Lung microvascular endothelial cell (primary cell): ENCODE data around the gene CDH24. TPM values are rescaled to one million over a fixed set of nuclear protein-coding genes. Genes with fewer than 3 reads are reported as not detected.

Experiments
- DNase-seq, 2 donors: peaks; one replicate each; pipeline versions ENCODE4 v3.0.0 to v3.0.0-alpha.2; 2010; ENCODE audit warnings: low read depth in 2 of 2
- total RNA-seq: library from RNA; depleted of rRNA; stranded (reverse); fragments of >200 nt; gene quantifications from 2 replicates; pipeline ENCODE4 v1.2.1, GENCODE V29; 2014

CDH24 gene
- total RNA-seq, 1 donor from 2014 or later: 0.60 TPM

DNA sequence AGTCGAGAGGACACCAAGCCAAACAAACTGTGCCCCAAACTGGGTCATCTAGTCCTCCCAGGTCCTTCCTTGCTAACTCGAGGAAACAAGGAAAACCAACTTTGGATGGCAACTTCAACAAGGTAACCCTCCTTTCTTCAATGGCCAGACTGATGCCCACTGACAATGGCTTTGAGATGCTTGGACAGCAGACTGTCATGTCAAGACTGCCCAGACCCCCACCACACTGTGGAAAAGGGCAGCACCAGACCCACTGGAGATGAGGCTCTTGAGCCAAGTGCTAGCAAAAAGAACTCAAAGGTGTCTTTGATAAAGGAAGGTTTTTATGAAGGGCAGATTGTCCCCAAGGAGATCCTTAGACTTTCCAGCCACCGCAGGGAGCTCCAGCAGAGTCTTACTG lies 9.0 kb upstream of the CDH24 start:
- no peak for DNase-seq

DNA sequence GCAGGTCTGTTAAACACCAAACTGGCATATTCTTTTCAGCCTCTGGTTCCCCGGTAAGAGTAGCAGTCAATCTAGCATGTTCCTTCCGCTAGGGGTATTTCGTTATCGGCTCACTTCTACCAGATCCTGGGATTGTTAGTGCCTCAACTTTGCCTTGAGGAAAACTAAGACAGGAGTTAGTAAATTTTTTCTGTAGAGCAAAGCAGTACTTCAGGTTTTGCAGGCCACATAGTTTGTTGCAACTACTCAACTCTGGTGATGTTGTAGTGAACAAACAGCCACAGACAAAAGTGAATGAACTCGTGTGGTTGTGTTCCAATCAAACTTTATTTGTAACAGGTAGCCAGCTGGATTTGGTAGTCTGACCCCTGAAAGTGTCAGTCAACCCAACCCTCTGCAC lies 6.3 kb upstream of the CDH24 start:
- no peak for DNase-seq

DNA sequence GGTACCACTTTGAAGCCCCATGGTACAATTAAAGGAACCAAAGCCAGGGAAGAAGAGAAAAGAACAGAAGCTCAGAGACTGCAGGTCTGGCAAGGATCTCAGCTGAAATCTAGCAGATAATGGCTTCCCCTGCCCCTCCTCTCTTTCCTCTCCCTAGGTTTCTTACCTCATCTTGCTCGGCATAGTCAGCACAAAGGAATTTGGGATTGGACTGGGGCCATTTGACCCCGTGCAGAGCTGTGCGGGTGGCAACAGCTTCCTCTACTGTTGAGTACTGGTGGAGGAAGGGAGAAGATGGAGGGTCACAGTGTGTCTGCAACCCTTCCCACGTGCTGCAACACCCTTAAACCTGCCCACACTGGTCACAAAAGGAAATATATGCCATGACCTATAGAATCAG lies 4.7 kb upstream of the CDH24 start:
- DNase-seq: peak; percentile 85 to 95

DNA sequence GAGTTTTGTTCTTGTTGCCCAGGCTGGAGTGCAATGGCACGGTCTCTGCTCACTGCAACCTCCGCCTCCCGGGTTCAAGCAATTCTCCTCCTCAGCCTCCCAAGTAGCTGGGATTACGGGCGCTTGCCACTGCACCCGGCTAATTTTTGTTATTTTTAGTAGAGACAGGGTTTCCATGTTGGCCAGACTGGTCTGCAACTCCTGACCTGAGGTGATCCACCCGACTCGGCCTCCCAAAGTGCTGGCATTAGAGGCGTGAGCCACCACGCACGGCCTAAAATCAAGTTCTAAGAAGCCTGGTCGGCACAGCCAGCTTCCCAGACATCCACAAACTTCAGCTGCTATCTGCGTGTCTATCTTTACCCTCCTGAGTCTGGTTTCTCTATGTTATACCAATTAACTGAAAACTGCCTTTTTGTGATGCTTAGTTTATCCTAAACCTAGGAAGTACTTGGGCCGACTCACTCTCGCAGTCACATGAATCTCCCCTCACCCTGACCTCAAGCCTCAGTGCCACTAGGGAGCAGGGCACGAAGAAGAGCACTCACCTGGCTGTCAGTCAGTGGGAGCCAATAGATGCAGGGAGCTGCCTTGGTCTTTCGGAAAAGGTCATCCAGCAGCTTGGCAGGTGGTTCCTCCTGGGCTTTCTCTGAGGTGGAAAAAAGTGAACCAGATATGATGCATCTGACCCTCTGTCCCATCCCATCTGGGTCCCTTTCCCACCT lies 3.4 kb upstream of the CDH24 start:
- DNase-seq: no peak

DNA sequence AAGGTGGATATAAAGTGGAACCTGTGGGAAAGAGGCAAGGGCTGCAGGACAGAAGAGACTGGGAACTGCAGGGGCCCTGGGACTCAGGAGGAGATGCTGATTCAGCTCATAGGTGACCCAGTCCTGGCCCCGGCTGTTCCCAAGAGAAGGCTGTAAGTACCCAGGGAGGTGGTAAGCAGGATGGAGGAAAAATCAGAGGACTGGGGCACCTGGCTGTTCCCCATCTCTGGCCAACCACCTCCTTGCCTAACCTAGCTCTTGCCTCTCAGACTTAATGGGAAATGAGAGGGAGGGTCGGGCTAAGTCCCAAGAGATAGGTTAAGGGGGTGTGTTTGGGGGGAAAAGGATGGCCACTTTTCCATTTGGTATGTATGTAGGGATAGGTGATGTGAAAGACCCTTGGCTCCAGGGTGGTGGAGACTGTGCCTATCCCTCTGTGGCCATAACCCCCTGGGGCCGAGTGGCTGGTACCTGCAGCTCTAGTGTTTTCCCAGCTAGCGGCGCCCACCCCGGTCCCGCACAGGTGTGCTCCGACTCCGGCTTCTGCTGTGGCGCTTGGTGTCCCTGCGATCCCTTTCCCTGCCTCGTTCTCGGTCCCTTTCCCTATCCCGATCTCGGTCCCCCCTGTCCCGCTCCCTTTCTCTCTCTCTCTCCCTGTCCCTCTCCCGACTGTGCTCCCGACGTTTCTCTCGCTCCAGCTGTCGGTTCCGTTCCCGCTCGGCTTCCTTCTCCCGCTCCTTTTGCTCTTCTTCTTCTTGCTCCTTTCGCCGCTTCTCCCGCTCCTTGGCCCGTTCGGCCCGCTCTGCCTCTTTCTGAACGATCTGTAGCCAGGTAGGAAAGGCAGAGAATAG lies 1.6 kb upstream of the CDH24 start:
- no peak for DNase-seq

DNA sequence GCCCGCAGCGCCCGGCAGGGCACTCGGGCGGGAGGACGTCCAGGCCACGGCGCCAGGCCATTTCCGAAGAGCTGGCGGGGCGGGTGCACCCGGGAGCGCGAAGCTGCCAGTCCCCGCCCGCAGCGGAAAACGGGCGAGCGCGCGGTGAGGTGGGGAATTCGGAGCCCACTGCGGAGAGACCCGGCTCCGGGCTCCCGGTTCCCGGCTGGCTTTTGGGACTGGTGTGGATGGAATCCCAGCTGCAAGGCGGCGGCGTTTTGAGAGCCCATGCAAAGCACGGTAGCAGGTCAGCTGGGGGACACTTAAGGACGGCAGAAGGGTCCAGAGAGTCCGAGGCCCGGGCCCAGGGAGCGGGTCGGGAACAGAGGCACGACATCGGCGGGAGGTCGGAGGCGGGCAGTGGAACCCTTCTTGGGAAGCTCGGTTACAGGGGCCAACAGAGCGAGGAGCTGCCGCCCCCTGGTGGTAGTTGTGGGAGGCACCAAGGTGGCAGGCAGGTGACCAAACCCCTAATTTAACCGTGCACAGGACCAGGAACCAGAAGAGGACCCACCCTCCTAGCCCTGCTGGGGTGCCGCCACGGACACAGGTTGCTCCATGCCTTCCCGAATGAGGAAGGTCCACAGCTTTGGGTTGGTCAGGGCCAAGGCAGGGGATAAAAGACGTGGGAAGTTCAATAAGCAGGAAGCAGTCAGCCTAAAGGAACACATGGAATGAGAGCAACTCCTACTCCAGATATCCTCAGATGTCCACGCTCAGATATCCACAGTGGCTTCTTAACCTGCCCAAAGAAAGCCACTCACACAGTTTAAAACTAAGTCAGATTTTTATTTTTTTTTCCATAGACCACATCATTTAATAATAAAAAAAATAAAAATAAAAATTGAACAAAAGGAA lies 685 bp upstream of the CDH24 start:
- DNase-seq: peak; percentile 86 to 89

DNA sequence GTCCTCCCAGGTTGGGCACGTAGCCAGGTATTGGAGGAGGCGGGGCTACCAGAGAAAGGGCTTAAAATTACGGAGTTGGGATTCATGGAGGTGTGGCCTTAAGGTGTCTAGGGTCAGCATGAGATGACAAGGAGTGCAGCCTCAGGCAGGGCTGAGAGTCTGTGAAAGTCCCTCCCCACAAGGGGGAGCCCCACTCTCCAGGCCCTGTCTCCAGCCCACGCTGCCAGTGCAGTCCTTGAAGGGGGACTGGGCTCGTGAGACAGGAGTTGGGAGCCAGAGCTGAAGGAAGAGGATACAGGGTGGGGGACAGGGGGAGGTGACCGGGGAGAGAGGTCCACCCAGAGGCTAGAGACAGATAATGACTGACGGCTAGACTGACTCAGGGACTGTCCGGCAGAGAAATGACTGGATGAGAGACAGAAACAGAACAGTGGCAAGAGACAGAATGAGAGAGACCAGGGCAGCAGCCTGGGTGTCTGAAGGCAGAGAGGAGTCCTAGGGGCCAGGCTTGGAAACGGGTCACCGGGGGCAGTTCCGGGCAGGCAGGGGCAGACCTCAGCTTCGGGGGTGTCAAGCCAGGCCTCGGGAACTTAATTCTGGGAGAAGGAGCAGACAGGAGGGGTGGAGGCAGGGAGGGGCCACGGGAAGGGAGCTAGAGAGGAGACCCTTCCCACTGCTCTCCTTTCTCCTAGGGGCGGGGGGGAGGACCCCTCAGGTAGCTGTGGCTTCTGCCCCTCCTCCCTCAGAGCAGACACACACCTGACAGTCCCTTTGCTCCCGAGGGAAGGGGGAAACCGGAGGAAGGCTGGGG lies 970 bp downstream of the CDH24 start:
- DNase-seq: peak; percentile 48 to 75

DNA sequence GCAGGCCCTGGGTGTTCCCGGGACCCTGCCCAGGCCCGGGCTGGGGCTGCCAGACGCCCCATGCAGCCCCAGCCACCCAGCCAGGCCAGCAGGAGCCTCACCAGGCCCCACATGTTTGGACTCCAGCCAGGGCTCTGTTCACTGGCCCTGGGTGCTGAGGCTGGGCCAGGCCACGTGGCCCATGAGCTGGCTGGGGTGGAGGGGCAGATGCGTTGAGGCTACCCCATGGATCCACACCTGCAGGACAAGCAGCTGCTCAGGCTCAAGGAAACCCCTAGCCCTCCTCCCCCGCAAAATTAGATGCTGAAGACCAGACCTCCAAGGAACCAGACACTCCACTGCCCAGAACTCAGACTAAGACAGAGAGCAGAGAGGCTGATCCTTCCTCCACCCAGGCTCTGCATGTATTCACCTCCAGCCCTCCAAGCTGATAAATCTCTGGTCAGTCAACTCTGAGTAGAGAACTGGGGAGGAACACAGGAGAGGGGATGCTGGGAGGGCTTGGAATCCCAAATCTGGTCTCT lies 1.6 kb downstream of the CDH24 start:
- no peak for DNase-seq

DNA sequence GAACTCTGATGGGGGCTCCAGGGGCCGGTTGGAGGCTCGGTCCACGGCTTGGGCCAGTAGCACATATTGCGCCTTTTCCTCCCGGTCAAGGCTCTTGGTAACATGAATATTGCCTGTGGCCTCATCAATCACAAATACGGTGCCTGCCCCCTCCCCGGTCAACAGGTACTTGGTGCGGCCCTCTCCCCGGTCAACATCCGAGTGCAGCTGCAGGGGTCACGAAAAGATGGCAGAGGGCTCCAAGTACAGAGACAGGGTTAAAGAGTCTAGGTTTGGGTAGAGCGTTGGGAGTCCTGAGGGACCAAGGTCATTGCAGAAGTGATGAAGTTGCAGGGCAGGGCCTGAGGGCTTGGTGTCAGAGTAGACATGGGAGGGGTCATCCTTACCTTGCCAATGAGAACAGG lies 2.2 kb downstream of the CDH24 start:
- DNase-seq: no peak

DNA sequence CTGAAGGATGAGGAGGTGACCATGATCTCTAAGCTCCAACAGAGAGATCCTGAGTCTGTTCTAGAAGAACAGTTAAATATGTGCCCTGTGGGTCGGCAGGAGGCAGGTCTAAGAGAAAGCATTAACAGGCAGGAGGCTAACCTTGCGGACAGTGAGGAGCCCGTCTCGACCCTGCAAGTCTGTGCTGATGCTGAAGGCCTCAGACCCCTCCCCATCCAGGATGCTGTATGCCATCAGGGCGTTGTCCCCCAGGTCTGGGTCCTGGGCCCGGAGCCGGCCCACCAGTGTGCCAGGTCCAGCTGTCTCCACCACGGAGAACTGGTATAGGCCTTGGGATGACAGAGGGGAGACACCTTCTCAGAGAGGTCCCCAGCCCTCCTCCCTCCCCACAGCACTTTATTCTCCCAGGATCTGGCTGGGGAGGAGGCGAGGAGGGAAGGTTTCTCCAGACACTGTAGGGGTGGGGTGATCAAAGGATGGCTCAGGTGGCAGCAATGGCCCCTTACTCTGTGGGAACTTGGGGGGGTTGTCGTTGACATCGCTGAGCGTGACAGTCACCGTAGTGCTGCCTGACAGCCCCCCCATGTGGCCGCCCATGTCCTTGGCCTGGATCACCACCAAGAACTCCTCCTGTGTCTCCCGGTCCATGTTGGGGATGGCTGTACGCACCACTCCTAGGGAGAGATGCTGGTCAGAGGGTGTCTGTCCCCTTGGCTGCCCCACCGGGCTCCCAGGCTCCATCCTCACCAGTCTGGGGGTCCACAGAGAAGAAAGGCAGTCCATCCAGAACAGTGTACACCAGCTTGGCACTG lies 3.1 kb downstream of the CDH24 start:
- peak; percentile 48 to 70 for DNase-seq

DNA sequence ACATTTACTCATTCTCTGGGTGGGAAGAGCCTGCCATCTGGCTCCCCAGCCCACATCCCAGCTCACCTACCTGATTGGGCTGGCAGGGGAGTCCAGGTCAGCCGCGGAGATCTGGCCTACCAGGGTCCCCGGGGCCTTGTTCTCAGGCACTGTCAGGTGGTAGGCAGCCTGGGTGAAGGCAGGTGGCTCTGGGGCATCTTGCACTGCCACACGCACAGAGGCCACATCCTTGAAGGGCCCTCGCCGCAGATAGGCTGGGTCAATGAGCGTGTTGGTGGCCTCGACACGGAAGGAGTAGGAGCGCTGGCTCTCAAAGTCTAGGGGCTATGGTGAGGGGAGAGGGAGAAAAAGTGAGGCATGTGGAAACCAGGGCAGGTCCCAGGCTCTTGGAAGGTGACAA lies 3.9 kb downstream of the CDH24 start:
- DNase-seq: no peak

DNA sequence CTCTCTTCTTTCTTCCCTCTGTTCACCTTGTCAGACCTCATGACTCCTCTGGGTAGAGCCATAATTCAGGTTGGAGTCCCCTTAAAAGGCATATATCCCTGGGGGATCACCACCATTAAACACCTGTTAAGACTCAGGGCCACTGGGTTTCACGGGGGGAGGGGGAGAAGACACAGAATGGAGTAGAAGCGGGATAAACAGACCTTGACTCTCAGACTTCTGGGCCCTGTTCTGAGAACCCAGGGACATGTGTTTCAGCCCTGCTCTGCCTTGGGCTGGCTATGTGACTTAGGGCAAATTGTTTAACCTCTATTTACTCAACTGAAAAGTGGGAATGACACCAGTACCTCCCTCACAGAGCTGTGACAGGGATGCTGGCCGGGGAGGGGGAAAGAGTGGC lies 4.6 kb downstream of the CDH24 start:
- DNase-seq: no peak

DNA sequence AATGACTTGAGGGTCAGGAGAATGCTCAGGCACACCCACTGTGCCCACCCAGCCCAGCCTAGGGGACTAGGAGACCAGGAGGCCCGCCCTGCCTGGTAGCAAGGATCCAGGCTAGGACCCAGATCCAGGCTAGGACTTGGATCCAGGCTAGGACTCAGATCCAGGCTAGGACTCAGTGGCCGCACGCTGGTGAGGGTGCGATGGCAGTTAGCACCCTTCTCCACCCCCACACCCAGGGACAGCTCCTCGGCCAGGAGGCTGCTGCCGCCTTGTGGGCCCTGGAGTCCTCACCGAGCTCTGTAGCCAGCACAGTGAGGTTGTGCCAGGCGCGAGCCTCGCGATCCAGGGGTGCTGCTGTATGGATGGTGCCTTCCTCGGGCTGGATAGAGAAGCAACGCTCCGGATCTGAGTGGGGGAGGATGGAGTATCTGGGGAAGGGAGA lies 5.1 kb downstream of the CDH24 start:
- DNase-seq: peak in 1 of 2 donors; percentile 29

DNA sequence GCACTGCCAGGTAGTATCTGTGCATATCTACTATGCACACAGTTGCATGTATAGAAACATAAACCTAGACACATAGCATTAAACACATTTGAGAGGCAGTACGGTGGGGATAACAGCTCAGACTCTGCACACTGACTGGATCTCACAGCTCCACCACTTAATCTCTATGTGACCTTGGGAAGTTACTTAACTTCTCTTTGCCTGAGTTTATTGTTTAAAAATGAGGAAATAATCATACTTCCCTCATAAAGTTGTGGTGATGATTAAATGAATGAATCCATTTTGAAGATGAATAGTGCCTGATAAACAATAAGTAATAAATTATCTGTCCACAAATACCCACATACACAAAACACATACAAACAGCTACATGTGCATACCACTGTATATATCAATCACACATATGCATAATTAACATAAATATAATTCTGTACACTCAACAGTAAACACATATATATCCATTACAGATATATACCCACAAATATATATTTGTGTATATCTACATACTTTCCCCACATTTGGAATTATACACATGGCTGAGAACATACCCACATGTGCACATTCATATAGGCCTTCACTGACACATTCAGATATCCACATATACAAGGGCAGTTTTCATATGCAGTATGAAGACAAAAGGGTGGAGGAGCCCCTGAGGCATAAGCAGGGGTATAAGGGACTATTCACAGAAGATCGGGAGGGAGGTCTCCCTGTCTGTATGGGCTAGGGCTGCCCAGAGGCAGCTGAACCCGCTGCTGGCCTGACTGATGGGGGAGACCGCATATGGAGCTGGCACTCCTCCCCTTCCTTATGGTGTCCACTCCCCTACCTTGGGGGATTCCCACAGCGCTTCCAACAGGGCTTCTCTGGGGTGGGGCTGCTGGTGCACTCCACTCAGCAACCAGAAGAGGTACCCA lies 5.9 kb downstream of the CDH24 start:
- DNase-seq: no peak

DNA sequence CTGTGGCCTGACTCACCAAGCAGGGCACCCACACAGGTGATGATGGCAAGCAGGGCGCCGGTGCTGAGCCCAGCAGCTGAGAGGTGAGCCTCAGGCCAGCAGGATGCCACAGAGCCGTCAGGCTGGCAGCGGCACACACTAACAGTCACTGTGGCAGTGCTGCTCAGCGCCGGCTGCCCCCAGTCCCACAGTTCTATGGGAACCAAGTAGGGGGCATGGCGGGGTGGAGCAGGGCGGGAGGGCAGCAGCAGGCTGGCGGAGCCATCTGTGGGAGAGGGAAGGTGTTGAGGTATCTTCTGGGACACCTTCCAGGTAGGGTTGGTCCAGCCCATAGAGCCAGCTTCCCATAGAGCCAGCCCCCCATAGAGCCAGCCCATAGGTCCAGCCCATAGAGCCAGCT lies 8.3 kb downstream of the CDH24 start:
- no peak for DNase-seq

DNA sequence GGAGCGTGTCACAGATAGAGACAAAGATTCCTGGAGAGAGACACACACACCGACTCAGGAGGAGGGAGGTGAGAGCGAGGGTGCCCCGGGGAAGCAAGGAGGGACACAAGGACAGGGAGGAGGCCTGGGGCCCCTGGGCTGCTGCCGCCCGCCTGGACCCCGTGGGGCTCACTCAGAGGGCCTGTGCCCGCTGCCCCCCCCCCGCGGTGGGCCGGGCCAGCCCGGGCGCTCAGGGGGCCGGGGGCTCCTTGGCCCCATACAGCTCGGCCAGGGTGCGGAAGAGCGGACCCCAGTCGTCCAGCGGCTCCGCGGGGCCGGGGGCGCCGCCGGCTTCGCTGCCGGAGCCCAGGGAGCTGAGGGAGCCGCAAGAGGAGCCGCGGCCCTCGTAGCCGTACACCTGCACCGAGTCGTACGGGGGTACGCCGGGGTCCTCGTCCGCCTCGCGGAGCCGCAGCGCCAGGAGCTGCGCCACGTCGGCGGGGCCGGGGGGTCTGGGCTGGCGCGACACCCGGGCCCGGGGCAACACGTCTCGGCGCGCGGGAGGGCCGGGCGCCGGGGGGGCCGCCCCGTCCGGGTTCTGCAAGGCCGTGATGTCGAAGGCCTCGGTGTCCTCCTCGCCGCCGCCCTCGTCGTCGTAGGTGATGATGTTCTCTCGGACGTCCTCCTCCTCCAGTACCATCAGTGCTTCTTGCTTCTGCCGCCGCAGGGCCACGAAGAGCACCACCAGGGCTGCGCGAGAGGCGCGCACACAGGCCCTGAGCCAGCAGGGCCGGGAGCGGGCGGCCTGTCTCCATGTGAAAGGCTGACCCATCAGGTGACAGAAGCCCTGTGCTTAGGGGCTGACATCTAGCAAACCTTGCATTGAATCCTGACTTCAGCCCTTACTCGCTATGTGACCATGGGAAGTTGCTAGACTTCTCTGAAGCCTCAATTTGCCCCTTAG lies 9.3 kb downstream of the CDH24 start:
- no peak for DNase-seq

DNA sequence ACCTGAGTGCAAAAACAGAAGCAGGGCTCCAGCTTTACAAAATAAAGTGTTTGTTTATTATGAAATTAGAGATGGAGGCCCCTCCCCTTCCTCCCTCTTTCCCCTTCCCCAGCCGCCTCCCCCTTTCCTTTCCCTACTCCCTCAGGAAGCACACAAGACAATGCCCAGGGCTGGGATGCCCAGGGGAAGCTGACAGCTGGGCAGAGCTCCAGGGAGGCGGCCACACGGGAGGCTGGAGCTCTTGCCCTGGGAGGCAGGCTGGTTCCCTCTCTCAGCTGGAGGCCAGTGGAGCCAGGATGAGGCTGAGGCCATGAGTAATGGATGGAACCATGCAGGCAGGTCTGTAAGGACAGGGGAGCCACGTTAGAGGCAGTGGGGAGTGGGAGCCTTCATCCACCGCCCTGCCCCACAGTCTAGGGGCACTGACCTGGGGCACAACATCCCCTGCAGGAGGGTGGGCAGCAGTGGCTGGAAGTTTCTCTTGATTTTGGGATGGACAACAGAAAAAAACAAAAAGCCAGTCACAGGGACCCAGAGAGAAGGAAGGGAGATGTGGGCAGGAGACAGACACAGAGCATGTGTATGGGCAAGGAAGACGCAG lies 10.2 kb downstream of the CDH24 start:
- peak; percentile 53 to 70 for DNase-seq
